Activated naive CD8-positive, alpha-beta T cell treated with anti-CD3 and anti-CD28 coated beads for 36 hours (primary cell): Measurements from ENCODE around the gene METTL17. TPM values are rescaled to one million over a fixed set of nuclear protein-coding genes. Genes with fewer than 3 reads are reported as not detected.
A peak's percentile ranks its signal among the peaks of the same experiment; 100 is the strongest.
"Not testable (repeated sequence)": the region's sequence is repeated elsewhere in the genome, so short reads cannot be mapped to it uniquely, and the experiment has no call there.

Experiments
- DNase-seq: peaks from one replicate; pipeline ENCODE4 v3.0.0; 2021
- H3K27ac Mint-ChIP-seq: one replicate; pipeline ENCODE4 v1.8.0; 2022; ENCODE audit warnings: mild to moderate bottlenecking, moderate library complexity, mixed read lengths
- H3K27me3 Mint-ChIP-seq: one replicate; pipeline ENCODE4 v1.8.0; 2022; ENCODE audit warnings: mild to moderate bottlenecking, mixed read lengths
- H3K36me3 Mint-ChIP-seq: one replicate; pipeline ENCODE4 v1.8.0; 2021; ENCODE audit warnings: mild to moderate bottlenecking, mixed read lengths
- H3K4me1 Mint-ChIP-seq: one replicate; pipeline ENCODE4 v1.8.0; 2021; ENCODE audit warnings: mixed read lengths
- H3K4me3 Mint-ChIP-seq: one replicate; pipeline ENCODE4 v1.8.0; 2022; ENCODE audit warnings: mild to moderate bottlenecking, moderate library complexity, mixed read lengths
- H3K9me3 Mint-ChIP-seq: one replicate; pipeline ENCODE4 v1.8.0; 2022; ENCODE audit warnings: mixed read lengths
- total RNA-seq, 2 experiments: library from RNA; stranded (reverse); gene quantifications; one replicate each; pipeline ENCODE4 v1.2.3, GENCODE V29; 2021

Gene METTL17
- total RNA-seq, 2 experiments from 2014 or later: 94.1 to 99.1 TPM

- no peaks in the 10 kb centered on the region for H3K9me3 Mint-ChIP-seq
- no peaks in the 10 kb centered on the region for H3K4me1 Mint-ChIP-seq
- no peak for DNase-seq
- H3K4me3 Mint-ChIP-seq: no peak overlapping the region
- peaks cover 10% of the 10 kb centered on the region for H3K27me3 Mint-ChIP-seq
- no peaks in the 10 kb centered on the region for H3K36me3 Mint-ChIP-seq
- no peak overlapping the region for H3K27ac Mint-ChIP-seq
Measured at GRCh38 chr14:20980906-20981305, 8.9 kb upstream of the METTL17 start.

GRCh38 chr14:20982646-20983369 lies 7.0 kb upstream of the METTL17 start:
- Mint-ChIP-seq H3K36me3 (no peaks in the 10 kb centered on the region), H3K4me3 (no peak overlapping the region), H3K27me3 (peaks cover 10% of the 10 kb centered on the region), H3K4me1 (no peaks in the 10 kb centered on the region), H3K9me3 (no peaks in the 10 kb centered on the region), H3K27ac (no peak overlapping the region)
- no peak for DNase-seq

- not testable (repeated sequence) for H3K4me1 Mint-ChIP-seq, H3K4me3 Mint-ChIP-seq, H3K36me3 Mint-ChIP-seq, DNase-seq, H3K9me3 Mint-ChIP-seq, H3K27ac Mint-ChIP-seq, H3K27me3 Mint-ChIP-seq
Measured at GRCh38 chr14:20985650-20986049, 4.1 kb upstream of the METTL17 start.

- H3K27ac Mint-ChIP-seq: no peak overlapping the region
- H3K4me1 Mint-ChIP-seq: peaks cover 9% of the 10 kb centered on the region
- H3K9me3 Mint-ChIP-seq: no peaks in the 10 kb centered on the region
- no peak overlapping the region for H3K4me3 Mint-ChIP-seq
- no peak for DNase-seq
- H3K27me3 Mint-ChIP-seq: no peaks in the 10 kb centered on the region
- H3K36me3 Mint-ChIP-seq: peaks cover 7% of the 10 kb centered on the region
Measured at GRCh38 chr14:20986811-20987210, 3.0 kb upstream of the METTL17 start.

GRCh38 chr14:20988717-20989470 lies 886 bp upstream of the METTL17 start:
- H3K9me3 Mint-ChIP-seq: no peaks in the 10 kb centered on the region
- H3K36me3 Mint-ChIP-seq: peaks cover 20% of the 10 kb centered on the region
- H3K27ac Mint-ChIP-seq: no peak overlapping the region
- H3K4me3 Mint-ChIP-seq: peak overlapping the region; percentile 15
- peaks cover 13% of the 10 kb centered on the region for H3K4me1 Mint-ChIP-seq
- H3K27me3 Mint-ChIP-seq: no peaks in the 10 kb centered on the region
- no peak for DNase-seq

- Mint-ChIP-seq H3K36me3 (peaks cover 21% of the 10 kb centered on the region), H3K9me3 (no peaks in the 10 kb centered on the region), H3K4me3 (peak overlapping the region; percentile 95), H3K27ac (peak overlapping the region; percentile 87), H3K27me3 (no peaks in the 10 kb centered on the region), H3K4me1 (peaks cover 13% of the 10 kb centered on the region)
- no peak for DNase-seq
Measured at GRCh38 chr14:20989471-20989786, 351 bp upstream of the METTL17 start.

- Mint-ChIP-seq H3K9me3 (no peaks in the 10 kb centered on the region), H3K4me3 (no peak overlapping the region), H3K27ac (no peak overlapping the region), H3K27me3 (no peaks in the 10 kb centered on the region), H3K36me3 (peaks cover 19% of the 10 kb centered on the region), H3K4me1 (peaks cover 11% of the 10 kb centered on the region)
- no peak for DNase-seq
Measured at GRCh38 chr14:20996521-20996920, 6.7 kb downstream of the METTL17 start.

- no peak for DNase-seq
- Mint-ChIP-seq H3K27ac (no peak overlapping the region), H3K4me1 (peaks cover 5% of the 10 kb centered on the region), H3K4me3 (no peak overlapping the region), H3K9me3 (no peaks in the 10 kb centered on the region), H3K36me3 (peaks cover 16% of the 10 kb centered on the region), H3K27me3 (no peaks in the 10 kb centered on the region)
Measured at GRCh38 chr14:20997115-20997514, 7.3 kb downstream of the METTL17 start.

- H3K4me3 Mint-ChIP-seq: no peak overlapping the region
- peaks cover 13% of the 10 kb centered on the region for H3K36me3 Mint-ChIP-seq
- H3K9me3 Mint-ChIP-seq: no peaks in the 10 kb centered on the region
- no peak overlapping the region for H3K27ac Mint-ChIP-seq
- DNase-seq: no peak
- H3K27me3 Mint-ChIP-seq: no peaks in the 10 kb centered on the region
- peaks cover 3% of the 10 kb centered on the region for H3K4me1 Mint-ChIP-seq
Measured at GRCh38 chr14:20997564-20997963, 7.8 kb downstream of the METTL17 start.

GRCh38 chr14:20998139-20998538 lies 8.4 kb downstream of the METTL17 start:
- Mint-ChIP-seq H3K36me3 (peaks cover 7% of the 10 kb centered on the region), H3K9me3 (no peaks in the 10 kb centered on the region), H3K4me1 (peaks cover 3% of the 10 kb centered on the region), H3K27ac (no peak overlapping the region), H3K4me3 (no peak overlapping the region), H3K27me3 (no peaks in the 10 kb centered on the region)
- DNase-seq: no peak

GRCh38 chr14:20998674-20999366 lies 9.0 kb downstream of the METTL17 start, which contains the start of gene SLC39A2:
Gene SLC39A2, plus strand, starts transcription at chr14:20999293. Its CDS starts 154 bp downstream, at chr14:20999447.
- no peak within 1 kb of the TSS for H3K27ac Mint-ChIP-seq
- peaks cover 5% of the 10 kb centered on the region for H3K36me3 Mint-ChIP-seq
- no peak for DNase-seq
- H3K4me1 Mint-ChIP-seq: peaks cover 3% of the 10 kb centered on the region
- no peaks in the 10 kb centered on the region for H3K27me3 Mint-ChIP-seq
- H3K4me3 Mint-ChIP-seq: no peak within 1 kb of the TSS
- H3K9me3 Mint-ChIP-seq: no peaks in the 10 kb centered on the region

- Mint-ChIP-seq H3K4me3 (no peak overlapping the region), H3K36me3 (peaks cover 4% of the 10 kb centered on the region), H3K27ac (no peak overlapping the region), H3K4me1 (peaks cover 3% of the 10 kb centered on the region), H3K27me3 (no peaks in the 10 kb centered on the region), H3K9me3 (no peaks in the 10 kb centered on the region)
- DNase-seq: no peak
Measured at GRCh38 chr14:20999591-20999990, 9.8 kb downstream of the METTL17 start.

- H3K4me1 Mint-ChIP-seq: no peaks in the 10 kb centered on the region
- no peaks in the 10 kb centered on the region for H3K9me3 Mint-ChIP-seq
- no peaks in the 10 kb centered on the region for H3K36me3 Mint-ChIP-seq
- H3K27me3 Mint-ChIP-seq: no peaks in the 10 kb centered on the region
- no peak overlapping the region for H3K4me3 Mint-ChIP-seq
- no peak for DNase-seq
- H3K27ac Mint-ChIP-seq: no peak overlapping the region
Measured at GRCh38 chr14:21001218-21001617, 11.4 kb downstream of the METTL17 start.

- H3K4me1 Mint-ChIP-seq: no peaks in the 10 kb centered on the region
- H3K36me3 Mint-ChIP-seq: no peaks in the 10 kb centered on the region
- no peak overlapping the region for H3K4me3 Mint-ChIP-seq
- no peak overlapping the region for H3K27ac Mint-ChIP-seq
- no peak for DNase-seq
- H3K9me3 Mint-ChIP-seq: no peaks in the 10 kb centered on the region
- no peaks in the 10 kb centered on the region for H3K27me3 Mint-ChIP-seq
Measured at GRCh38 chr14:21003788-21004346, 14.1 kb downstream of the METTL17 start.

- not testable (repeated sequence) for H3K4me3 Mint-ChIP-seq, H3K9me3 Mint-ChIP-seq, H3K36me3 Mint-ChIP-seq, DNase-seq, H3K4me1 Mint-ChIP-seq, H3K27ac Mint-ChIP-seq
- peaks cover 18% of the 10 kb centered on the region for H3K27me3 Mint-ChIP-seq
Measured at GRCh38 chr14:21009721-21010120, 19.9 kb downstream of the METTL17 start.
